Measurements from ENCODE around the gene HYAL1. TPM values are rescaled to one million over a fixed set of nuclear protein-coding genes. Genes with fewer than 3 reads are reported as not detected.

HYAL1 gene
- total and polyA plus RNA-seq, 4 donors: 1.6 to 51.2 (median 26.2) TPM

GRCh38 chr3:50271314-50271936 is 31.9 kb downstream of the HYAL1 start:
- no peak overlapping the region for H3K4me3 ChIP-seq
- H3K4me1 ChIP-seq (ENCODE audit: control insufficient read depth in 5 of 5, insufficient read depth in 5 of 5, low read length in 5 of 5): peaks cover 0 to 47% (median 26%) of the 10 kb centered on the region in 5 donors

GRCh38 chr3:50270422-50271224 is 32.8 kb downstream of the HYAL1 start:
- Histone ChIP-seq H3K9ac (ENCODE audit: insufficient read depth in 1 of 2, low read length in 2 of 2) (peak overlapping the region in 1 of 2 donors; percentile 13), H3K27ac (ENCODE audit: low read depth in 1 of 2, low read length in 1 of 2) (peak overlapping the region in 1 of 2 donors; percentile 55), H3K9me3 (ENCODE audit: control insufficient read depth in 4 of 4, insufficient read depth in 3 of 4, low read length in 3 of 4) (no peaks in the 10 kb centered on the region), H3K36me3 (ENCODE audit: control insufficient read depth in 4 of 4, insufficient read depth in 4 of 4, low read length in 4 of 4) (peaks cover 0 to 1% (median 0%) of the 10 kb centered on the region in 4 donors), H3K4me3 (no peak overlapping the region), H3K4me1 (ENCODE audit: control insufficient read depth in 5 of 5, insufficient read depth in 5 of 5, low read length in 5 of 5) (peaks cover 0 to 55% (median 30%) of the 10 kb centered on the region in 5 donors), H3K27me3 (ENCODE audit: control insufficient read depth in 3 of 3, insufficient read depth in 3 of 3, low read length in 2 of 3) (peaks cover 0 to 23% (median 21%) of the 10 kb centered on the region in 3 donors)
- no peak for DNase-seq
- no peak for TF ChIP-seq CTCF (IDR thresholded peaks at IDR 0.05; ENCODE audit: control extremely low read depth, extremely low read depth)
- ATAC-seq (ENCODE audit: insufficient read depth, low FRiP score): no peak
- 77 to 83% methylated on average over 19 of the region's 19 CpGs for WGBS, 2 donors

More at GRCh38 chr3:50271314-50271936, 31.9 kb downstream of the HYAL1 start:
- Histone ChIP-seq H3K9me3 (ENCODE audit: control insufficient read depth in 4 of 4, insufficient read depth in 3 of 4, low read length in 3 of 4) (no peaks in the 10 kb centered on the region), H3K27ac (ENCODE audit: low read depth in 1 of 2, low read length in 1 of 2) (peak overlapping the region in 1 of 2 donors; percentile 0), H3K36me3 (ENCODE audit: control insufficient read depth in 4 of 4, insufficient read depth in 4 of 4, low read length in 4 of 4) (peaks cover 0 to 1% (median 0%) of the 10 kb centered on the region in 4 donors), H3K9ac (ENCODE audit: insufficient read depth in 1 of 2, low read length in 2 of 2) (no peak overlapping the region), H3K27me3 (ENCODE audit: control insufficient read depth in 3 of 3, insufficient read depth in 3 of 3, low read length in 2 of 3) (peaks cover 0 to 27% (median 21%) of the 10 kb centered on the region in 3 donors)
- TF ChIP-seq CTCF (IDR thresholded peaks at IDR 0.05; ENCODE audit: control extremely low read depth, extremely low read depth): no peak
- DNase-seq: no peak
- no peak for ATAC-seq (ENCODE audit: insufficient read depth, low FRiP score)
- 68 to 88% methylated on average over 10 of the region's 10 CpGs for WGBS, 2 donors

DNA sequence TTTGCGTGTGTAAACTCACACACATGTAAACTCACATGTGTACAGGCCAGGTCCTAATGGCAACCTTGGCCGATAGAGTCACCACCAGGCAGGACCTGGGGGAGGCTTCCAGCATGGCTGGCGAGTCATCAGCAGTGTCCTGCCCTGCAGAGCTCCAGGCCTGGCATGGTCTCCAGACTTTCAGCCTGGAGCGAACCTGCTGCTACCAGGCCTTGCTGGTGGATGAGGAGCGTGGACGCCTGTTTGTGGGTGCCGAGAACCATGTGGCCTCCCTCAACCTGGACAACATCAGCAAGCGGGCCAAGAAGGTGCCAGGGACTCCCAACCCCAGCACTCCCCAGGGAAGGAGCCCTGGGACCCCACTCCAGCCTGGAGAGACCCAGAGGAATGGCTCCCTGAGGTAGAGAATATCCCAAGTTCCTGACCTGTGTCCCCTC is 33.4 kb downstream of the HYAL1 start:
- Histone ChIP-seq H3K36me3 (ENCODE audit: control insufficient read depth in 4 of 4, insufficient read depth in 4 of 4, low read length in 4 of 4) (peaks cover 0 to 1% (median 0%) of the 10 kb centered on the region in 4 donors), H3K4me1 (ENCODE audit: control insufficient read depth in 5 of 5, insufficient read depth in 5 of 5, low read length in 5 of 5) (peaks cover 0 to 56% (median 36%) of the 10 kb centered on the region in 5 donors), H3K4me3 (no peak overlapping the region), H3K9me3 (ENCODE audit: control insufficient read depth in 4 of 4, insufficient read depth in 3 of 4, low read length in 3 of 4) (no peaks in the 10 kb centered on the region), H3K27me3 (ENCODE audit: control insufficient read depth in 3 of 3, insufficient read depth in 3 of 3, low read length in 2 of 3) (peaks cover 0 to 20% (median 17%) of the 10 kb centered on the region in 3 donors), H3K9ac (ENCODE audit: insufficient read depth in 1 of 2, low read length in 2 of 2) (no peak overlapping the region), H3K27ac (ENCODE audit: low read depth in 1 of 2, low read length in 1 of 2) (peak overlapping the region in 1 of 2 donors; percentile 55)
- WGBS, 2 donors: 86 to 93% methylated on average over 8 of the region's 8 CpGs
- DNase-seq (no peak), ATAC-seq (ENCODE audit: insufficient read depth, low FRiP score) (no peak)
- TF ChIP-seq CTCF (IDR thresholded peaks at IDR 0.05; ENCODE audit: control extremely low read depth, extremely low read depth): no peak
